C4-2B (cell line): ENCODE data around the gene MEG3.

Source experiments
- H3K27ac ChIP-seq: fragments of 450-650 bp; 2 replicates; pipeline ENCODE4 v1.5.1; 2017
- ZFX ChIP-seq: fragments of 450-650 bp; IDR thresholded peaks from 2 replicates; pipeline ENCODE4 v1.6.1; 2017
- TF ChIP-seq, protein P1 (sequence below): fragments of 450-650 bp; conservative IDR thresholded peaks from 2 replicates; pipeline ENCODE4 v1.5.1; 2017; ENCODE audit warnings: mild to moderate bottlenecking

Gene MEG3

DNA sequence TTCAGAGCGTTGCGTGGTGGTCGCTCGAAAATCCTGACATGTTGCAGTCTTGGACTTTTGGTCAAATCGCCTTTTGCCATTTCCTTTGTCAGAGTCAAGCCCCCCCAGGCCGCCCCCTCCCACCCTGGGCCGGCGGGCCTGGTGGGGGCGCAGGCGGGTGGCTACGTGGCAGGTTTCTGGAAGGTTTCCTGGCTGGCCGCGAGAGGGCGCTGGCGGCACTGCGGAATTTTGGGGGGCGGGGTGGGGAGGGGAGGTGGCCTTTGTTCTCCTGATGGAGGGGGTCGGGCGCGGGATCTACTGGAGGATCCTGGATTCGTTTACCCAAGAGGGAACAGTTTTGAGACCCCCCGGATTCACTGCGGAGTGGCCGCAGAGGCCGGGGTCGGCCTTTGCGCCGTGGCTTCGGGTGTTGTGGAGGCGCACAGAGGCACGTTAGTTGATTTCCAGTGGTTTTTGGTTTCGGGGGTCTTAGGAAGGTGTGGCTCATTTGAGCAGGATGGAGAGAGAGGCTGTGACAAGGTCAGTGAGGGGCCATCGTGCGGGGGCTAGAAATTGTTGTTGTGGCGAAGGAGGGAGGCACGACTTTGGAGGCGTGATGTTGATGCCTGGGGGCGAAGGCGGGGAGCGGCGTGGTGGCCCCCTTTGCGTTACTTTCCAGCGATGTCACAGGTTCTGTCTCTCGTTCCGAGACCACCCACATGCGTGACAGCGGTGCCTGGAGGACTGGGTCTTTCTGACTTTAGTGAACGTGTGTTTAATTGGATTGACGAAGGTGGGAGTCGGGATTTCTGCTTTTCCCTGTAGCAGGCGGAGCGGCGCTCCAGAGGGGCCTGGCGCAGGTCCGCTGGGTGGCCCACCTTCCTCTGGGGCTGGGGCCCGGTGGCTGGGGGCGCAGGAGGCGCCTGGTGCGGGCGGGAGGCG, 1.4 kb downstream of the MEG3 start:
- no peak for TF ChIP-seq ZFX
- TF ChIP-seq, protein P1, sequence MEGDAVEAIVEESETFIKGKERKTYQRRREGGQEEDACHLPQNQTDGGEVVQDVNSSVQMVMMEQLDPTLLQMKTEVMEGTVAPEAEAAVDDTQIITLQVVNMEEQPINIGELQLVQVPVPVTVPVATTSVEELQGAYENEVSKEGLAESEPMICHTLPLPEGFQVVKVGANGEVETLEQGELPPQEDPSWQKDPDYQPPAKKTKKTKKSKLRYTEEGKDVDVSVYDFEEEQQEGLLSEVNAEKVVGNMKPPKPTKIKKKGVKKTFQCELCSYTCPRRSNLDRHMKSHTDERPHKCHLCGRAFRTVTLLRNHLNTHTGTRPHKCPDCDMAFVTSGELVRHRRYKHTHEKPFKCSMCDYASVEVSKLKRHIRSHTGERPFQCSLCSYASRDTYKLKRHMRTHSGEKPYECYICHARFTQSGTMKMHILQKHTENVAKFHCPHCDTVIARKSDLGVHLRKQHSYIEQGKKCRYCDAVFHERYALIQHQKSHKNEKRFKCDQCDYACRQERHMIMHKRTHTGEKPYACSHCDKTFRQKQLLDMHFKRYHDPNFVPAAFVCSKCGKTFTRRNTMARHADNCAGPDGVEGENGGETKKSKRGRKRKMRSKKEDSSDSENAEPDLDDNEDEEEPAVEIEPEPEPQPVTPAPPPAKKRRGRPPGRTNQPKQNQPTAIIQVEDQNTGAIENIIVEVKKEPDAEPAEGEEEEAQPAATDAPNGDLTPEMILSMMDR, result peak; percentile 57
- H3K27ac ChIP-seq, result no peak overlapping the region

DNA sequence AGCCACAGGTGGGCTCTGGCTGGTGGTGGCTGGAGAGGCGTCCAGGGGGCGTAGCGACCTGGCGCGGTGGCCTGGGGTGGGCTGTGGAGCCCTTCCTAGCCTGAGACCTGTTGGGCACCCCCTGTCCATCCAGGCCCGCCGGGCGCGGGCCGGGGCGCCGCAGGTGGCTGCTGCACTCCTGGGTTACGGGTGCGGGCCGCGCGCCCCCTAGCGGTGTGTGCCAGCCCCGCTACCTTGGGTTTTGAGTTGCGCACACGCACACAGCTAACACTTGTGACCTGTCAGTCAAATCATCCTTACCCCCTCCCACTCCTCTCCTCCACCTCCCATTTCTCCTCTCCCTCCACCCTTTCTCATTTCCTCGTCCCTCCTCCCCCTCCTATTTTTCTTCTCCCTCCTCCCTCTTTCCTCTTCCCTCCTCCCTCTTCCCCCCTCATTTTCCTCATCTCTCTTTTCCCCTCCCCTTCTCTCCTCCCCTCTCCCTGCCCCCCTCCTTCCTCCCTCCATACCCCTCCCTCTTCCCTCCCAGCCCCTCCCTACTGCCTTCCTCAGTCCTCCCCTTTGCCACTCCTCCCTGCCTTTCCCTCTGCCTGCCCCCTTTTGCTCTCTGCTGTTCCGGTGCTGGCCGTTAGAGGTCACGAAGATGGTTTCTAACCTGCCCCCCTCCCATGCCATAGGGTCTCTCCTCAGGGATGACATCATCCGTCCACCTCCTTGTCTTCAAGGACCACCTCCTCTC, 2.3 kb downstream of the MEG3 start:
- no peak overlapping the region for H3K27ac ChIP-seq
- TF ChIP-seq ZFX, result no peak
- TF ChIP-seq, protein P1, result peak; percentile 51

DNA sequence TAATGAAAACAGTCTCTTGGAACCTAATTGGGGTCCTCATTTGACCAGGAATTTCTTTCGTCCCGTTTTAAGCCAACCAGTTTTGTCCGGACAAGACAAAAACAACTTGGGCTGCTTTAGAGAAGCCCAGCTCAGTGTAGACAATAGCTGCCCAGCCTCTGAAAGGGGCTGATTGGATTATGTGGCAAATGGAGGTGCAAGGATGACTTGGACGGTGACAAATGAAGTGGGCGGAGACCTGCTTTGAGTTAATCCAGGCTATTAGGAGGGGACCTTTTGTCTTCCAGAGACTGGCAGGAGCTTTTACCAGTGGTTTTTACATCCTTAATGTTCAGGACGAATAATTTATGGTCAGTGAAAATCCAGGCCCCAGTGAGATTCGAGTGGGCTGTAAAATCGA, 4.8 kb downstream of the MEG3 start:
- H3K27ac ChIP-seq, result no peak overlapping the region
- TF ChIP-seq, protein P1, result no peak
- TF ChIP-seq ZFX, result no peak

DNA sequence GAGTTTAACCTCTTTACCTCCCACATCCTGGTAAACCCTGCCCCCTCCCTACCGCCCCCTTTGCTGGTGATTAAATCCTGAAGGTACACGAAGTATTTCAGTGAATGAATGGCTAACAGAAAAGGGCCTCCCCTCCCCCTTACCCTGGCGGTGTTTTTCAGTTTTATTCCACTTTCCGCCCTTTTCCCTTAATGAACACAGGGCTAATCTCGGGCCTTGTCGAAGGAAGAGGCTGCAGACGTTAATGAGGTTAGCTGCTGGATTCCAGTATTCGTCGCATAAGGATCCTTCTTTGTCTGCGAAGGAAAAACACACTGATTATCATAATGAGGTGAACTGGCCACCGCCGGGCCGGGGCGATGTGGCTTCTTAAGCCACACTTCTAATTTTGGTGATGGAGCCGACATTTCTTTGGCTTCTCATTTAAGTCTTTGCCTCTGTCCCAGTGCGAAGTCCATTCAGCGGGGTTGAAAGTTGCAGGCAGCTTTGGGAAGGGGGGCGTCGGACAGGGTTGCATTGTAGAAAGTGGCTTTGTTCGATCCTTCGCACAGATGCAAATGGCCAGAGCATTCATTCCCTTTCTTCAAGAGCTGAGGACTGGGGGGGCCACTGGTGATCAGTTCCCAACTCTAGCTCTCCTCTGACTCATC, 6.5 kb downstream of the MEG3 start:
- H3K27ac ChIP-seq, result no peak overlapping the region
- TF ChIP-seq ZFX, result no peak
- TF ChIP-seq, protein P1, result no peak

DNA sequence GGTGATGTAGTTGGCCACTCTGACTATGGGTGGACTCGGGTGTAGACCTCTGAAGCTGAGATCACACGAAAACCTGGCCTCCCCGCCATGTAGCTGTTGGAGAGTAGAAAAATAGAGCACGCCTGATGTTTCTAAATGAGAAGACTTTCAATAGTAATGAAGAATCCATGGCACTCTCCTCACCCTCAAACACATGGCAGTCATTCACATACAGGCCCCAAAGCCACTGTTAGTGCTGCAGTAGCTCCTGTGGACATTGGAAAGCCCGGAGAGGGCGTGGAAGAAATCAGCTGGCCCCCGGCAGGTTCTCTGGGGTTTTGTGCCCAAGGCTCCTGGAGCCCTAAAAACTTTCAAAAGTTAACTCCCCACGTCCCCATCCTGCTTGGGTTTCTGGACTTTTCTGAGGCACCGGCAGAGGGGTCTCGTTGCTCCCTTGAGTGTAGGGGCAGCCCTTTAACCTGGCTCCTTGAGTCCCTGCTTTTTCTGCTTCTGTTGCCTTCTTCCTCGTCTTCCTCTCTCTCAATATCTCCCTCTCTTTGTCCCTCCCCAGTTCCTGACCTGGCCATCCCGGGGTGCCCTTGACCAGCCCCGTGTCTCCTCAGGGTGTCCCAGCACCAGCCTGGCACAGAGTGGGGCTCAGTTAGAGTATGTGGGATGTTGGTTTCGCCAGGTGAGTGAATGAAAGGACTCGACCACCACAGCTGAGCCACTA, 8.3 kb downstream of the MEG3 start:
- TF ChIP-seq ZFX, result no peak
- TF ChIP-seq, protein P1, result no peak
- no peak overlapping the region for H3K27ac ChIP-seq

DNA sequence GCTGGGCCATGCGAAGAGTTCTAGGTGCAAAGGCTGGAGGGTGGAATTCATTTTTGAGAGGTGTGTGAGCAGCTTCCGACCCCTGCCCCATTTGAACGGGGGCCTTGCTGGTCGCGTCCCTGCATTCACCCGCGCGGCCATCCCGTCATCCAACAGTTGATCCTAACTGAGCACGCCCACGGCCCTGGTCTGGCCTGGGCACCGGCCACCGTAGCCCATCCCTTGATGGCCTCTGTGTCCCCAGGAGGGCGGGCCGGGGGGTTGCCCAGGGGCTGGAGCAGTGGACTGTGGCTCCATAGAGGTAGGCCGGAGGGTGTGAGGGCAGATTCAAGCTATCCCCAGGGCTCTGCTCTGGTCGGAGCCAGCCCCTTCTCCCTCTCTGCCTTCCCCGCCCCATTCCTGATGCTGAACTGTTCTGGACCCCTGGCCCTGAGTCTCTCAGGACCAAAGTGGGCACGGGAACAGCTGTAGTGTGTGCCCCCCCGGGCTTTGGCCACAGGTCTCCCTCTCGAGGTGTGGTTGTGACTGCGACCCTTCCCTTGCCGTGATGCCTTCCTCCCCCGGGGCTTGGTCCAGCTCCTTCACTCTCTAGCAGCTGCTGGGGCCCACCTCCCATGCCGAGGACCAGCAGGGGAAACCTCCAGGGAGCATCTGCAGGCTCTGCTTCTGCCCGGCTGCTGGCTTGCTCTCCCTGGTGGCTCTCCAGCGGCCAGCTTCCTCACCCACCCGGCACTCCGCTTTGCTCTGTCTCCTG, 9.1 kb downstream of the MEG3 start:
- no peak overlapping the region for H3K27ac ChIP-seq
- TF ChIP-seq, protein P1, result no peak
- no peak for TF ChIP-seq ZFX
